Type B pancreatic cell (in vitro differentiated cells): ENCODE data around the gene UBAC2. TPM values are rescaled to one million over a fixed set of nuclear protein-coding genes. Genes with fewer than 3 reads are reported as not detected.

Experiments used
- DNase-seq: peaks from one replicate; pipeline ENCODE4 v3.0.0; 2021; ENCODE audit warnings: mixed read lengths; ENCODE audit not compliant: unreplicated experiment; ENCODE audit errors: extremely low spot score
- H3K27ac Mint-ChIP-seq: 2 replicates; pipeline ENCODE4 v1.8.0; 2021; ENCODE audit warnings: mild to moderate bottlenecking, mixed read lengths
- H3K27me3 Mint-ChIP-seq: 2 replicates; pipeline ENCODE4 v1.8.0; 2021; ENCODE audit warnings: mixed read lengths
- H3K36me3 Mint-ChIP-seq: 2 replicates; pipeline ENCODE4 v1.8.0; 2021; ENCODE audit warnings: mixed read lengths
- H3K4me1 Mint-ChIP-seq: one replicate; pipeline ENCODE4 v1.8.0; 2021; ENCODE audit warnings: mixed read lengths; ENCODE audit not compliant: unreplicated experiment
- H3K4me3 Mint-ChIP-seq: 2 replicates; pipeline ENCODE4 v1.8.0; 2021; ENCODE audit warnings: mild to moderate bottlenecking, mixed read lengths
- H3K9me3 Mint-ChIP-seq: 2 replicates; pipeline ENCODE4 v1.8.0; 2021; ENCODE audit warnings: mixed read lengths
- CTCF ChIP-seq: fragments of 200-600 bp; sonication (generic); conservative IDR thresholded peaks from 2 replicates; pipeline ENCODE4 v1.5.0; 2021; ENCODE audit warnings: antibody characterized with exemption, mild to moderate bottlenecking
- total RNA-seq: library from RNA; stranded (reverse); gene quantifications from 2 replicates; pipeline ENCODE4 v1.2.1, GENCODE V29; 2021; ENCODE audit warnings: low replicate concordance

UBAC2 gene
- total RNA-seq, 1 donor from 2014 or later = 66.0 TPM

GRCh38 chr13:99421758-99422585, 221.3 kb downstream of the UBAC2 start:
- no peak for TF ChIP-seq CTCF
- no peak for DNase-seq
- no peaks in the 10 kb centered on the region for H3K36me3 Mint-ChIP-seq
- H3K27me3 Mint-ChIP-seq = peaks cover 39% of the 10 kb centered on the region
- peaks cover 8% of the 10 kb centered on the region for H3K4me1 Mint-ChIP-seq
- H3K27ac Mint-ChIP-seq = no peak overlapping the region
- no peak overlapping the region for H3K4me3 Mint-ChIP-seq
- H3K9me3 Mint-ChIP-seq = no peaks in the 10 kb centered on the region

- DNase-seq = no peak
- Mint-ChIP-seq H3K4me3 (no peak overlapping the region), H3K9me3 (peaks cover 1% of the 10 kb centered on the region), H3K4me1 (peaks cover 4% of the 10 kb centered on the region), H3K27me3 (peaks cover 37% of the 10 kb centered on the region), H3K27ac (no peak overlapping the region), H3K36me3 (no peaks in the 10 kb centered on the region)
- no peak for TF ChIP-seq CTCF
Measured at GRCh38 chr13:99422586-99423220, 222.0 kb downstream of the UBAC2 start.

- no peak for TF ChIP-seq CTCF
- Mint-ChIP-seq H3K27me3 (peaks cover 23% of the 10 kb centered on the region), H3K4me1 (no peaks in the 10 kb centered on the region), H3K27ac (no peak overlapping the region), H3K4me3 (no peak overlapping the region), H3K9me3 (peaks cover 6% of the 10 kb centered on the region), H3K36me3 (no peaks in the 10 kb centered on the region)
- no peak for DNase-seq
Measured at GRCh38 chr13:99425485-99426341, 225.1 kb downstream of the UBAC2 start.

- TF ChIP-seq CTCF = no peak
- no peak overlapping the region for H3K27ac Mint-ChIP-seq
- no peaks in the 10 kb centered on the region for H3K36me3 Mint-ChIP-seq
- no peak for DNase-seq
- H3K27me3 Mint-ChIP-seq = peaks cover 23% of the 10 kb centered on the region
- no peaks in the 10 kb centered on the region for H3K4me1 Mint-ChIP-seq
- H3K4me3 Mint-ChIP-seq = no peak overlapping the region
- H3K9me3 Mint-ChIP-seq = peaks cover 6% of the 10 kb centered on the region
Measured at GRCh38 chr13:99426426-99426825, 225.8 kb downstream of the UBAC2 start.

GRCh38 chr13:99429670-99430069, 229.0 kb downstream of the UBAC2 start:
- DNase-seq = no peak
- Mint-ChIP-seq H3K4me1 (peaks cover 8% of the 10 kb centered on the region), H3K27ac (no peak overlapping the region), H3K4me3 (no peak overlapping the region), H3K27me3 (peaks cover 16% of the 10 kb centered on the region), H3K36me3 (no peaks in the 10 kb centered on the region), H3K9me3 (peaks cover 6% of the 10 kb centered on the region)
- TF ChIP-seq CTCF = no peak
